GM19452 (cell line): Measurements from ENCODE around the gene PLCD1.
"Not testable (repeated sequence)": the region's sequence is repeated elsewhere in the genome, so short reads cannot be mapped to it uniquely, and the experiment has no call there.

Source experiments
- ATAC-seq: cut with Tn5 transposase; IDR thresholded peaks from one replicate; pipeline ENCODE4 v1.9.1; 2021; ENCODE audit not compliant: unreplicated experiment

The PLCD1 gene

DNA sequence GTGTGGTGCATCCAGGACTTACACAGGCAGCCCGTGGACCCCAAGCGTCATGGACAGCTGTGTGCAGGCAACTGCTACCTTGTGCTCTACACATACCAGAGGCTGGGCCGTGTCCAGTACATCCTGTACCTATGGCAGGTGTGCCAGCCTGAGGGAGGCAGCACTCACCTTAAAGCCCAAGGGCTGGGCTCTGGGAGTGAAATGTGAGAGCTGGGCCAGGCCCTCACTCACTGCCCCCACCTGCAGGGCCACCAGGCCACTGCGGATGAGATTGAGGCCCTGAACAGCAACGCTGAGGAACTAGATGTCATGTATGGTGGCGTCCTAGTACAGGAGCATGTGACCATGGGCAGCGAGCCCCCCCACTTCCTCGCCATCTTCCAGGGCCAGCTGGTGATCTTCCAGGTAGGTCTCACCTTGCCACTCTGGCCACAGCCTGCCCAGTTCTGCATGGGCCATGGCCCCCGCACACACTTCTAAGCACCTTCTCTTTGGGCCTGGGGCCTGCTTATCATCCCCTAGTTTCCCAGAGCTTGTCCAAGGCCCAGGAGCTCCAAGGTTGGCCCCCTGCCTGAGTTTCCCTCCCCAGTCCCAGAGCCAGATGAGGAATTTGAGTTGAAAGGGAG is 27.9 kb downstream of the PLCD1 start:
- no peak for ATAC-seq

DNA sequence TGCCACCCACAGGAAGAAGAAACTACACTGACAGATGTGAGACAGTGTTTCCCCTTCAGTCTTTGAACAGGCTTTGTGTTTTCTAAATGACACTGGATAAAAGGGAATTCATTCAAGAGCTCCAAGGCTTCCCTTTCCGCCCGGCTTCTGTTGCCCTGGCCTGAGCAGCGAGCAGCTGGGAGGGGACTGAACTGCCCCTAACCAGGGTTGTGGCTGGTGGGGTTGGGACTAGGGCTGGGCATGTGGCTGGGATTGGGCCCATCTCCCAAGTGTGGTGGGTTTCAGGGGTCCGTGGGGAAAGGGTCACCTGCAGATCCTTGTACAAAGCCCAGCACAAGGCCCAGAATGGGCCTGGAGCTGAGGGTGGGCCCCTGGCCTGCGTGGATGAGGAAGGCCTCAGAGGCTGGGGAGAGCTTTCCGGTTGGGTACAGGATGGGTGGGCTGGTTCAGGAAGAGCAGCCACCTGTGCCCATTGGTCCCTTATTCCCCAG is 28.4 kb downstream of the PLCD1 start:
- no peak for ATAC-seq

DNA sequence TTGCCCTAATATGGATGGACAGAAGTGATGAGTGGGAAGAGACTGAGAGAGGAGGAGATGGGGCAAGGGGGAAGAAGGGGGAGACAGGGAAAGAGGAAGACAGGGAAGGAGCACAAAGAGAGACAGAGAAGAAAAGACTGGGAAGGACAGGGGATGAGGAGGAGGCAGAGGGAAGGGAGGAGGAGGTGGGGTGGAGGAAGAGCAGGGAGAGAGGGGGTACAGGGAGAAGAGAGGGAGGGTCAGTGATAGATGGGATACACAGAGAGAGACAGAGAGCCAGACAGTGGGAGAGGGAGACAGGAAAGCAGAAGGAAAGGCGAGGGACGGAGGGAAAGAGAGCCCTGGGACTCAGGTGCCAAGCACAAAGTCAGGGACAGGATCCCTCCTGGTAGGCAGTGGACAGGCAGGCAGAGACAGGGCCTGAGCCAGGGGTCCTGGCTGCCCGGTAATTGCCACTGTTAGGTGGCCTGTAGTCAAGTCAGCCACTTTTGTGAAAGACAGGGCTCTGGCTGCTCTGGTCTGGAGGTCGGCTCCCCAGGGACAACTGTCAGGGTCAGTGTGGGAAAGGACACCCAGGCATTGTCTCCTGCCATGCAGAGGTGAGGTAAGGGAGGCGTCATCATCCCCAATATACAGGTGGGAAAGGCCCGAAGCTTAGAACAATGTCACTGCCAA is 29.1 kb downstream of the PLCD1 start:
- no peak for ATAC-seq

DNA sequence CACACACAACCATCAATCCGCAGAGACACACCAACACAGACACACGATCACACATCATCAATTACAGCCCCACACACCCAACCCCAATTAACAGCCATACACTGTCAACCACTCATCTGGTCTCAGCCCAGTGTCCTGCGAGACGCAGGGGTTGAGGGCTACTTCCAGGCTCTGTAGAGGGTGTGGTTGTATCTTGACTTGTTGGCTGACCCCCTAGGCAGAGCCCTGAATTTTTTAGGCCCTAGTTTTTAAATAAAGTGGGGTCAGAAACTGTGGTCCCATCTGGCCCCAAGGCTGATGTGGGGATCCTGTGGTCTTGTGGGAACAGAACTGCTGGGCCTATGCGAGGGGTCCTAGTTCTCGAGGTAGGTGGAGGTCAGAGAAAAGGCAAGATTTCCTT is 29.6 kb downstream of the PLCD1 start:
- ATAC-seq = no peak

DNA sequence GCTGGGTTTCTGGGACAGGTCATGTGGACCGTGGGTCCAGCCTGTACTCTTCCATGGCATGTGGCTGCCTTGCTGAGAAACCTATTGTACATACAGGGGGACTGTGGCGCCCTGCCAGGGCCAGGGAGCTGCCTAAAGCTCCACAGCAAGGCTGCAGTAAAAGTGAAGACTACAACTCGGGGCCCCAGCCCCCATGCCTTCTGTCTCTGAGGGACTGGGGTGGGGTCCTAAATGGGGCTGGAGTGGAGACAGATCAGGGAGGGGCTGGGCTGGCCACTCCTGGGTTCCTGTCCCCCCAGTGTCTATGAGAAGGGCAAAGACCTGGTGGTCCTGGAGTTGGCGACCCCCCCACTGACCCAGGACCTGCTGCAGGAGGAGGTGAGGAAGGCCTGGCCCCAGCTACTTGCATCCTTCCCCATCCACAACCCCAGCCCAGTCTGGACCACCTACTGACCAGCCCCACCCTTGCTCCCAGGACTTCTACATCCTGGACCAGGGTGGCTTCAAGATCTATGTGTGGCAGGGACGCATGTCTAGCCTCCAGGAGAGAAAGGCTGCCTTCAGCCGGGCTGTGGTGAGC is 31.6 kb downstream of the PLCD1 start:
- no peak for ATAC-seq

DNA sequence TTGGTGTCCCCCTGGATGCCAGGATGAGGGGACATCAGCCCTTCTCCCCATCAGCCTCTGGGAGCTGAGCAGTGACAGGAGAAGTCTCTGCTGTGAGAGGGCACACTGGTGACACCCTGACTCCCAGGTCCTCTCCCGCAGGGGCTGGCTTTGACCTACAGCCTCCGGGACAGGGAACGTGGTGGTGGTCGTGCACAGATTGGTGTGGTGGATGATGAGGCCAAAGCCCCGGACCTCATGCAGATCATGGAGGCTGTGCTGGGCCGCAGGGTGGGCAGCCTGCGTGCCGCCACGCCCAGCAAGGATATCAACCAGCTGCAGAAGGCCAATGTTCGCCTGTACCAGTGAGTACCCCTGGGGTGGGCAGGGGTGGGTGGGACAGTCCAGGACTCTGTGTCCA is 32.1 kb downstream of the PLCD1 start:
- ATAC-seq = no peak

DNA sequence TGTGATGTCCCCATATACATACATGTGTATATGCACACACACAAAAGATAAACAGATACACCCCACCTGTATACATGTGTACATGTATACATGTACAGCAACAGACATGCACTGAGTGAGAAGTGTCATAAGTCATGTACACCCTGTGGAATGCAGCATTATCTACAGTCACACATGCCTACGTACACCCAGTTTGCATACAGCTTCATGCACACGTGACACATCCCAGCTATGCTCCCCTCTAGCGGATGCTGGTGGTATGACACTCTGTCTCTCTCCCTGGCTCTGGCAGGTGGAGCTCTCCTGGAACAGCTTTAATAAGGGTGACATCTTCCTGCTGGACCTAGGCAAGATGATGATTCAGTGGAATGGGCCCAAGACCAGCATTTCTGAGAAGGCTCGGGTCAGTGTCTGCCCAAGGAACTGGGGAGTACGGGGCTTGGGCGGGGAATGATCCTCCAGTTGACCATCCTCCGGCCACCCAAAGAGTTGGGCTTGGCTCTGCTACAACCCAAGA is 32.6 kb downstream of the PLCD1 start:
- ATAC-seq = peak; percentile 53

DNA sequence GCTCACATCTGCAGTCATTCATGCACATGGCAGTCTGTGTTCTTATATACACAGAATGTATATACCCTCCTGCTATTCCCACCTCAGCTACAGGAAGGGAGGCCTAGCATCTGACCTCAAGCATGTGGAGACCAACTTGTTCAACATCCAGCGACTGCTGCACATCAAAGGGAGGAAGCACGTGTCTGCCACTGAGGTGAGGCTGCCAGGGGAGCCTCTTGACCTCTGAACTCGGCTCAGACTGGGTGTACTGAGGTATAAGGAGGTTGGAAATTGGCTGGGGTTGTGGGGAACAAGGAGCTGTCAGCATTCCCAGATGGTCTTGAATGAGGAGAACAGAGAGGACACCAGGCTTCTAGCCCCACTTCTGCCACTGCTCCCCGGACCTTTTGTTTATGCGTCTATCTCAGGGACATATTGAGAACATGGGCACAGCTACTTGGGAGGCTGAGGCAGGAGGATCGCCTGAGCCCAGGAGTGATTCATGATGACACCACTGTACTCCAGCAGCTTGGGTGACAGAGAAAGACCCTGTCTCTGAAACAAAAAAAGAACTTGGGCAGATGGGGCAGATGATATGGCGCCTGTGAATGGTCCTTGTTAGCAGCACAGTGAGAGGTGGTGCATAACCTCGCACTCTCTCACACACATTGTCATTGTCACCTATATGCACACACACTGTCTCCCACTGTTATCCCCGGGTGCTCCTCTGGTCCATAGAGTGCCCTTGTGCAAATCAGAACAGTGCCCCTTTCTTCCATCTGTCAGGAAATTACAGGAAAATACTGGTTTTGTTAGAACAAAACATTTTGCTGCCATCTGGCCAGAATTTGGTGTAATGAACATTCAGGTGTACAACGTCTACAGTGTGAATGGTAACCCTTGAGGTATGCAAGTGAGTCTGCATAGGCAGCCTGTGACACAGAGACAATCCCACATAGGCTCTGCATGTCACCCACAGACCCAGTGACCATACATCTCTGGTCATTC is 33.5 kb downstream of the PLCD1 start:
- ATAC-seq = no peak

DNA sequence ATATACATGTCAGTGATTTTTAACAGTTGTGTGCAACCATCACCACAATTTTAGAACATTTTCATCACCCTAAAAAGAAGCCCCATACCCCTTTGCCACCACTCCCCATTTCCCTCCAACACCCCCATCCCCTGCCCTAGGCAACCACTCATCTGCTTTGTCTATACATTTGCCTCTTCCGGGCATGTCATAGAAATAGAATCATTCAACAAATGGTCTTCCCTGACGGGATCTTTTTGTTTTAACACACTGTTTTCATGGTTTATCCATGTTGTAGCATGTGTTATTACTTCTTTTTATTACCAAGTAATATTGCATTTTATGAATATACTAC is 34.8 kb downstream of the PLCD1 start:
- no peak for ATAC-seq

DNA sequence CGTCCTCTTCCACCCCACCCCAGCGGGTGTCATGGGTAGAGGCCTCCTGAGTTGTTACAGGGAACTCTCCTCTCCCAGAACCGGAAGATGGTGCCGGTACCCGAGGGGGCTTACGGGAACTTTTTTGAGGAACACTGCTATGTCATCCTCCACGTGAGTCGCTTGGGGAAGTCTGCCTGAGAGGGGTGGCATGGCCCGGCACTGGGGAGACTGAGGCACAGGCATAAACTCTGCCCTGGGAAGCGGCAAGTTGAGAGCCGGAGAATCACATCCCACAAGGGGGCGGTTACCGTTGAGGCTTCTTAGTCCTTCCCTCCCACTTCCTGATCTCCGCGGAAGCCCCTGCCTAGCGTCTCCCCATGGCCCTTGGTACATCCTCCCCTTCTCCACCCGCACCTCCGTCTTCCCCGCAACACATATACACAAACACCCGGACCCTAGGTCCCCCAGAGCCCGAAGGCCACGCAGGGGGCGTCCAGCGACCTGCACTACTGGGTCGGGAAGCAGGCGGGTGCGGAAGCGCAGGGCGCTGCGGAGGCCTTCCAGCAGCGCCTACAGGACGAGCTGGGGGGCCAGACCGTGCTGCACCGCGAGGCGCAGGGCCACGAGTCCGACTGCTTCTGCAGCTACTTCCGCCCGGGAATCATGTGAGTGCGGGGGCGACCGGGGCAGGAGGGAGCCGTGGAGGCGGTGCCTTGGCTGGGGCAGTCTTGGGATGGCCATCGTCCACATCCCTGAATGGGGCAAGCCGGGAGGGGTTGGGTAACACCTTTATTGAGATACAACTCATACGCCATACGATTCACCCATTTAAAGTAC is 35.4 kb downstream of the PLCD1 start:
- ATAC-seq = peak; percentile 64

DNA sequence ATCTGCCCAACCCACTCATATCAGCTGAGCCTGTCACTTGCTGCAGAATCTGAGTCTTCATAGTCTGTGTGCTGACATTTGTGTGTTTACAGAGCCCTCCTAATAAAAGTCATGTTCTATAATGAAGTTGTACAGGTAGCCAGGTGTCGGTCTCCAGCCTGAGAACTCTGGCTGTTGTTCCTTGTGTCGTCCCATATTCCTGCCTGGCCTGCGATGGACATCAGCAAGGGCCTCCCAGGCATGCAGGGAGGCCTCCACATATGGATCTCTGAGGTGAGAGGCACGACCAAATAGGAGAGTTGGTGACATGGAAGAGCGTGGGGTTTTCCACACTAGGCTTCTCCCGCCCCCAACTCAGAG is 36.0 kb downstream of the PLCD1 start:
- no peak for ATAC-seq

DNA sequence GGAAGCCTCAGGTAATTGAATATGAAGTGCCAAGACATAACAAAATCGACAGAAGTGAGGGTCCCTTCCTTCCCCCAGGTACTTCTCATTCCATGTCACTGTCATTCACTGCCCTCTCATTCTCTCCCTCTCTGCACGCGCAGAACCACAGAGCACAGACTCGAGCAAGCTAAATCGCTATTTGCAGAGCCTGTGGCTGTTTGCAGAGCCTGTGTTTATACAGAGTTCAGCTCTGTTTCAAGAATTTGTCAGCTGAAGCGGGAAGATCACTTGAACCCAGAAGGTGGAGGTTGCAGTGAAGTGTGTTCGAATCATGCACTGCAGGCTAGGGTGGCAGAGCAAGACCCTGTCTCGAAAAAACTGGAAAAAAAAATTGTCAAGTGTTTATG is 36.4 kb downstream of the PLCD1 start:
- ATAC-seq = no peak

DNA sequence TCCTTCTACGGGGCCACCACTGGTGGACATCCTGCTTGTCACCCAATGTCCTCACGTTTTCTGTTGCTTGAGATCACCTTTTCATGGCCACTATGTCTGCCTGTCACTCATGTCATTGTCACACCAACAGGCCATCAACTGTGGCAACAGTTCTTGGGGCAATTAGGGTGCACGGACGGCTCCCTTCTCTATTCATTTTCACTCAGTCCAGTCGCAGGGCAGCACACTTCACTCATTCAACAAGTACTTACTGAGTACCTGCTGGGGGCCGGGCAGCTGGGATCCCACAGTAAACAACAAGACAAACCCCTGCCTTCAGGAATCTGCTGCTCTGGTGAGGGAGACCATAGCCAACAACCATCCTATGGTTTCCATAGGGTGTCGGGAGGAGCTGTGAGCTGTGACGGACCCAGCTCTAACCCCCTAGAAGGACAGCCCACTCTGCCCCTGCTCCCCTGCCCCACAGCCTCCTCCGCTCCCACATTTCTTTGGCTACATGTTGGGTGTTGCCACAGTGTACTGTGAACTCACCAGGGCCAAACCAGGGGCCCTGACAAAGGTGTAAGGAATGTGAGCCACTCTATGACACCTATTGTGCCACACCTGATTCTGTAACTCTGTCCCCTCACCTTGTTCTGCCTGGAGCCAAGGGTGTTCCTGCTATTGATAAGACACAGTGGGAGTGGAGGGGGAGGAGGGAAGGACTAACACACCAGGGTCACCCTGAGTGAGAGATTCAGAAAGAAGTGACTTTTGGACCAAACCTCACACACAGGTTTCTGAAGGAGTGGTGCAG is 37.0 kb downstream of the PLCD1 start:
- ATAC-seq = no peak

DNA sequence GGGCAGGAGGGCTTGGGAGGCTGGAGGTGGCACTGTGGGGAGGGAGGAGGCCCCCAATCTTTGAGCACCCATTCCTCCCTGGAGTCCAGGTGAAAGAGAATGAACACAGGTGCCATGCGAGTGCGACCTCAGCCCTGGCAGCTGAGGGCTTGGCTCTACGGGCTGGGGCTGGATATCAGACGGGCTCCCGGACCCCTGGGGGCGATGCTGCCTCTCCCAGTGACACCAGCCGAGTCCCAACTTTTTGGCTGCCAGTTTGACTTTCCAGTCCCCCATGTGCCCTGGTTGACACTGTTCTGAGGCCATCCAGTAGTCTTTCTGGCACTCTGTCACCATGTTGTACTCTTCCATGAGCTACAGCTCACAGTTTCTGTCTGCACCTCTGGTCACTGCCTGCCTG is 37.6 kb downstream of the PLCD1 start:
- no peak for ATAC-seq

DNA sequence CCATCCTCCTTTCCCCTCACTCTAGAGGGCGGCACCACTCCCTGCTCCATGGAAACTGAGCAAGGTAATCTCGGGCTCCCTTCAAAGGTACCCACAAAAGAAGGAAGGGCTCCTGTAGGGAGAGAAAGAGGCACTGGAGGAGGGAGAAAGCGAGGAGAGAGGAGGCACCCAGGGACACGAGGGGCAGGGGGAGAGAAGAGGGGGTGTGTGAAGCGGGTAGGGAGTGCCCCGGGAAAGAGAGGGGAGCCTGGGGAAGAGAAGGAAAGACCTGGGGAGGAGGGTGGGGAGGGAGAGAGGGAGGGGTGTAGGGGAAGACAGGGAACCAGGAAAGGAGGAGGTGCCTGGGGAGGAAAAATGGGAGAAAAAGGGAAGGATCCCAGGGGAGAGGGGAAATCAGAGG is 38.3 kb downstream of the PLCD1 start:
- ATAC-seq = no peak

DNA sequence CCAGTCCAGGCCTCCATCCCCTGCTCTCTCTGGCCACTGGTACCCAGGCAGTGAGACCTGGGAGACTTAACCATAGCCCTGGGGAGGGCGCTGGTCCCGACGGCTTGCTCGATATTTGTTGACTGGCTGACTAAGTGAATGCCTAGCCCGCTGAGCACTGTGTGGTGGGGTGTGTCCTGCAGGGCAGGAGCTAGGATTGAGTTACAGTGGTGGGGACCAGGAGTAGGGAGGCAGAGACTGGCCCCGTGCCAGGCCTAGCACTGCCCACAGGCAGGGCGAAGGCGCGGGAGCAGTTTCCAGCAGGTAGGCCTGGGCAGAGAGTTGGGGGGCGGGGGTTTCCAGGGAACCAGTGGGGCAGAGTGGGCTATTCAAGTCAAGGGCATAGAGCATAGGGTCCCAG is 38.9 kb downstream of the PLCD1 start, which contains the start of gene VILL:
Gene VILL, plus strand, starts transcription at position 260 of the 400 bp plus-strand sequence. CDS start 2,887 bp downstream, outside the sequence.
- ATAC-seq = no peak

DNA sequence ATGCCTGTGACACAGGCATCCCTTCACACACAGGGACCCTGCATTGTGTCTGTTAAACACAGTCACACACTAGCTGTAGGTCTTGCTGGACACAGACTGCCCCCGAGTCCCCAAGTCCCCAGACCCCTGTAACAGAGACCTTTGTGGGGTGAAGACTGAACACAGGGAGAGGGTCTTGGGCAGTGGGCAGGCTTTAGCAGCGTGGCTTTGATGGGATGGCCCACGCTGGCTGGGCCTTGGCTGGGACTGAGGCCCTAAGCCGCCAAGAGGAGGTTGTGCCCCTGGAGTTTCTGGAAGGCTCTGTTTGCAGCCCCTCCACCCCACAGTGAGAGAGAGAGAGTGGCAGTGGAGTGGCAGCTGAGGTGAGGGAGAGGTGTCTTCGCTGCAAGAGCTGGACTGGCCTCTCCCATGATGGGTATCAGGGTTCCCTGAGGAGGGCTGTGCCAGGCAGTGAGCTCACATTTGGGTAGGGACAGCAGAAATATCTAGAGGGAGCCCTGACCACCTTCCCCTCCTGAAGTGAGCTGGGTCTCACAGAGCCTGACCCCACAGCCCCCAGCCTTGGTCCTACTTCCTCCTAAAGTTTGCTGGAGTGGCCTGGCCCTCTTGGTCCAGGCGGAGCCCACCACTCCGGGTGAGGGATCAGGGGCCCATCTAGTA is 39.5 kb downstream of the PLCD1 start:
- no peak for ATAC-seq

DNA sequence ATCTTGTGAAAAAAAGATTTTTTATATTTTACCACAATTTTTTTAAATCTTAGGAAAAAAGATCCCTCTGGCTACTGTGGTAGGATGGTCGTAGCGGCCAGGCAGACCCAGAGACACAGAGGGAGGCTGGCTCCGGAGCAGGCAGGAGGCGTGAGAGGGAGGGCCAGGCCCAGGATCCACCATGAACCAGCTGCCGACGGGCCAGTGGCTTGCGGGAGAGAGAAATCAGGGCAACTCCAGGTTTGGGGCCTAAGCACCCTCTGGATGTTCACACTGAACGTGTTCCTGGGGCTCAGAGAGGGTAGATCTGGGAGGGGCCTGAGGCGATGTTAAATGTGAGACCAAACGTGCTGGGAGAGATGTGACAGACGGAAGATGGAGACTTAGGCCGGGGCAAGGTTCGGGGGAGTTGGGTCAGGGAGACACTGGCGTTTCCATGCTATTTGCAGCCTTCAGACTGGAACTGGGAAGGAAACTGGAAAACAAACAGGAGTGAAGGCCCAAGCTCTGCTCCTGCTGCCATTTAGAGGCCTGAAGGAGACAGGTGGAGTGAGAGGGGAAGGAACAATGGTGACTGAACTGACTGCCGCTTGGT is 40.4 kb downstream of the PLCD1 start:
- ATAC-seq = no peak

DNA sequence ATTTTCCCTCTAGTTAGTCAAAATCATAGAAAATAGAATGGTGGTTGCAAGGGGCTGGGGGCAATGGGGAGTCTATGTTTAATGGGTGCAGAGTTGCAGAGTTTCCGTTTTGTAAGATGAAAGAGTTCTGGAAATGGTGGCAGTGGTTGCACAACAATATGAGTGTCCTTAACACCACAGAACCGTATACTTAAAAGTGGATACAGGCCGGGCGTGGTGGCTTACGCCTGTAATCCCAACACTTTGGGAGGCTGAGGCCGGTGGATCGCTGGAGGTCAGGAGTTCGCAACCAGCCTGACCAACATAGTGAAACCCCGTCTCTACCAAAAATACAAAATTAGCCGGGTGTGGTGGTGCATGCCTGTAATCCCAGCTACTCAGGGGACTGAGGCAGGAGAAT is 41.1 kb downstream of the PLCD1 start:
- not testable (repeated sequence) for ATAC-seq
